DMS114 treated with DMSO at 0.1 percent for 48 hours (cell line): Measurements from ENCODE around the gene ACVR1B.

Experiments used
- DNase-seq: peaks from one replicate; lab custom pipeline; 2025; ENCODE audit not compliant: unreplicated experiment; lab: John Stamatoyannopoulos, UW

The ACVR1B gene

GRCh38 chr12:51951199-51951842 lies at the start of gene ACVR1B:
Gene ACVR1B (plus strand): TSS chr12:51951699. CDS start chr12:51951744, 45 bp downstream.
- DNase-seq, result peak; percentile 74

GRCh38 chr12:51901881-51902280 lies 49.6 kb upstream of the ACVR1B start:
- DNase-seq, result no peak

GRCh38 chr12:51904951-51905470 lies 46.5 kb upstream of the ACVR1B start:
- no peak for DNase-seq

DNA sequence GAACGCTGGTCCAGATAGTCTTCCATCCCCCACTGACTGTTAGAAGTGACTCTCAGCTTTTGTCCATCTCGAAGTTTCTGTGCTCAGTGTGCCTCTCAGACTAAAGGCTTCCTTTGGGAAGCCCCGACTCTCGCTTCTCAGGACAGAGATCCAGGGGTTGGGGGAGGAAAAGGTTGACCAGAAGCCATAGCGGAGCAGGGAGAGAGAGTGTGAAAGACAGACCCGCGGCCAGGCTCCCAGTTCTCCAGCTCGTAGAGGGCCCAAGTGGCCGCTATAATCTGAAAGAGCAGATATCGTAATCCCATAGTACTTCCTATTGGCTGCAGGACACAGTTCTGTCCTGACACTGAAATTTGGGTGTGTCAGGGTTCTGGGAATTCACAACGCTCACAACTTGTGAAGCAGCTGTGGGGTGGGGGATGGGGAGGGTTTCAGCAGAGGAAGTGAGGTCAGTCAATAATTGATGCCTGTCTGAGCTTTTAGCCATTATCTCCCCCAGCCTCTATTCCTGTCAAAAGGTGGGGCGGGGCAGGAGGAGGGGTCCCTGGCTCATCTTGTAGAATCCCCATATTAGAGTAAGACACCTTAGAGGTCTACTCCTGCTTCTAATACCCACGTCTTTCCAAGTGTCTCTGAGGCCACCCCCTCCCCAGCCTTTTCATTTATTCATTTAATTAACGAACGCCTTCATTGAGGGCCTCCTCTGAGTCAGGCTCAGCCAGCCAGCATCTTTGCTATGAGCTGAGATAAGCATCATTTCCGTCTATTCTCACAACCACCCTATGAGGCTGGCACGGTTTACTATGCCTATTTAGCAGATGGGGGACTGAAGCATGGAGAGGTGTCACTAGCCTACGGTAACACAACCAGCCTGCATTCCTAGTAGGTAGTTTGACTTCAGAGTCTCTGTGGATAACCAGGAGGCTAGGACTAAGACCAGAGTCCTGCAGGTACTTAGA lies 45.7 kb upstream of the ACVR1B start:
- DNase-seq, result no peak

GRCh38 chr12:51906430-51907082 lies 44.9 kb upstream of the ACVR1B start:
- DNase-seq, result no peak

- DNase-seq, result no peak
Measured at GRCh38 chr12:51907083-51907855, 44.2 kb upstream of the ACVR1B start, which contains the start of gene ACVRL1. Gene ACVRL1 (plus strand): TSS chr12:51907504. CDS start chr12:51912475, 4,971 bp downstream.

GRCh38 chr12:51907856-51908425 lies 43.6 kb upstream of the ACVR1B start:
- DNase-seq, result no peak

DNA sequence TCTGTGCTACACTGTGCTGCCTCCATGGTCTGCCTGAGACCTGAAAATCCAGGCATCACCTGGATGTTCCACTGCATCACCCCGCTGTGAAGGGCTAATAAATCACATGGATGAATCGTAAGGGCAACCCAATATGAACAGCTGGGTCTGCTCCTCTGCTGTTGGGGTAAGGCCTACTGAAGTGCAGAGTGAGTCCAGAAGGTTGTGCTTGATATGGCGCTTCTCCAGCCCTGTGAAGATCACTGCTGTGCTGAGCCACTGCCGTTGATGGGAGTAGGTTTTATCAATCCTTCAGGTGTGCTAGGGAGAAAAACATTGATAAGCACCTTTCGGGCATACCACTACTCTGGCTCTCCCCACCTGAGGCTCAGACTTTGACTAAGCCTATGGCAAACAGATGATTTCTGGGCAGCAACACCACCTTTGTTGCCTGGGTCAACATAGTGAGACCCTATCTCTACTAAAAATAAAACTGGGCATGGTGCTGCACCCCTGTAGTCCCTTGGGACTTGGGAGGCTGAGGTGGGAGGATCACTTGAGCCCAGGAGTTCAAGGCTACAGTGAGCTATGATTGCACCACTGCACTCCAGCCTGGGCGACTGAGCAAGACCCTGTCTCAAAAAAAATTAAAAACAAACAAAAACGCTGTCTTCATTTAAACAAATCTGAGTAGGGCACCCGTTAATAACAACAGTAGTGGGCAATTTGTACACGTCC lies 42.5 kb upstream of the ACVR1B start:
- no peak for DNase-seq

DNA sequence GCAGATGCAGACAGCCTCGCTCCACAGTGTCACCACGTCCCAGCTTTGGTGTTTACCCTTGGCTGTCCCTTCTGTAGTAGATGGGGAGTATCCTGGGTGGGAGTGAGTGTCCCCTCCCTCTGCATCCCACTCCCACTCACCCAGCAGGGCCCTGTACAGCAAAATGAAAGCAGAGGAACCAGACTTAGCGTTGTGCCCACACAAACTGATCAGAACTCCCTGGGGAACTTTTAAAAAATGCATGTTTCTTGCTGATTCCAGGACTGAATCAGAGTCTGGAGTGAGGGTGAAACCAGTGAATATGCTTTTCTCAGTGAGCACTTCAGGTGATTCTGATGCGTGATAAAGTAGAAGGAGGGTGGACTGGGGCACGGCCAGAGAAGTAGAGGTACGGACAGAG lies 41.3 kb upstream of the ACVR1B start:
- no peak for DNase-seq

DNA sequence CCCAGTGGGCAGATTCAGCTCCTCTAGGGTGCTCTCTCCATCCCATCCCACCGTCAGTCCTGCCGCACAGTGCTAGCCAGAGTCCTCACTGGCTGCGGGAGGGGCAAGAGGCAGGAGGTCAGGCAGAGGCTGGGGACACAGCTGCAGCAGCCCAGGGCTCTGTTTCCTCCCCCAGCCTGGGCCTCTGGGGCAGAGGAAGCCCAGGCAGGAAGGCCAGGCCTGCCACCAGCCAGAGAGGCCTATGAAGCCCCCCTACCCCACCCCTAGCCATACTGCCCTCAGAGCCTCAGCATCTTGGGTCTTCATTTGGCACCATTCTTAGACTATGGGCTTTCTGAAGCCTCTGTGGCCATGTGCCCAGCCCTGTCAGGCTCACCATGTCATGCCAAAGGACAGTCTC lies 40.8 kb upstream of the ACVR1B start:
- DNase-seq, result no peak

- DNase-seq, result no peak
Measured at GRCh38 chr12:51911307-51911706, 40.2 kb upstream of the ACVR1B start.

DNA sequence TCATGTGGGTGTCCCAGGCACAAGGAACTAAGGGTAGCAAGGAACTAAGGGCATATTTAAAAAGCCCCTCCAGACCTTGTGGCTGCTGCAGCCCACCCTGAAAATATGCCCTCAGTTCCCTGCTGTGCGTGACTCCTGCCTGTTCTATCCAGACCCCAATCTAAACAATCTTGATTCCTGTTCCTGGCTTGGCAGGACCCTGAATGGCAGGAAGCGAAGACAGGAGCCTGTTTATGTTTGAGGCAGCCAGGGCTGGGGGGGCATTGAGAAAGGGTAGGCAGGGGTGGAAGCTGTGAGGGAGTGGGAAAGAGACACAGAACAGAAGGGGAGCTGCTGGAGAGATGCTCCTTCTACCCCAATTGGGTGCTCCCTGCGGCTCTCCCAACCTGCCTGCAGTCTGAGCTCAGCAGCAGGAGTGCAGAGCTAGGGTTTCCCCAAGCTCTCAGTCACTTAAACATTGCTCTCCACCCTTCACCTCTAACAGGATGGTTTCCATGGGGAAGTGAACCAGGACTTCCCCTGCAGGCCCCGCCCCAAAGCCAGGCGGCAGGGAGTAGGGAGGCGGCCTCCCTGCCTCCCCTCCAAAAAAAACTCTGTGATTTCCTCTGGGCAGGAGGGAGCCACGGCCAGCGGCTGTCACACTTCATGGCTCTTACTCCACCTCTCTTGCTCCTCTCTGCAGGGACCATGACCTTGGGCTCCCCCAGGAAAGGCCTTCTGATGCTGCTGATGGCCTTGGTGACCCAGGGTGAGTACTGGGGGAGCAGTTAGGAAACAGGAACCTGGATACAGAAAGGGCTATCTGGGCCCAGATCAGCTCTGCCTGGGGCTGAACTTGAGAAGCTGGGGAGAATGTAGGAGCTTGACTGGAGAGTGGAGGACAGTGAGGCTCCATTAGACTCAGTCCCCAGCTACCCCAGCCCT lies 39.4 kb upstream of the ACVR1B start:
- DNase-seq, result no peak

DNA sequence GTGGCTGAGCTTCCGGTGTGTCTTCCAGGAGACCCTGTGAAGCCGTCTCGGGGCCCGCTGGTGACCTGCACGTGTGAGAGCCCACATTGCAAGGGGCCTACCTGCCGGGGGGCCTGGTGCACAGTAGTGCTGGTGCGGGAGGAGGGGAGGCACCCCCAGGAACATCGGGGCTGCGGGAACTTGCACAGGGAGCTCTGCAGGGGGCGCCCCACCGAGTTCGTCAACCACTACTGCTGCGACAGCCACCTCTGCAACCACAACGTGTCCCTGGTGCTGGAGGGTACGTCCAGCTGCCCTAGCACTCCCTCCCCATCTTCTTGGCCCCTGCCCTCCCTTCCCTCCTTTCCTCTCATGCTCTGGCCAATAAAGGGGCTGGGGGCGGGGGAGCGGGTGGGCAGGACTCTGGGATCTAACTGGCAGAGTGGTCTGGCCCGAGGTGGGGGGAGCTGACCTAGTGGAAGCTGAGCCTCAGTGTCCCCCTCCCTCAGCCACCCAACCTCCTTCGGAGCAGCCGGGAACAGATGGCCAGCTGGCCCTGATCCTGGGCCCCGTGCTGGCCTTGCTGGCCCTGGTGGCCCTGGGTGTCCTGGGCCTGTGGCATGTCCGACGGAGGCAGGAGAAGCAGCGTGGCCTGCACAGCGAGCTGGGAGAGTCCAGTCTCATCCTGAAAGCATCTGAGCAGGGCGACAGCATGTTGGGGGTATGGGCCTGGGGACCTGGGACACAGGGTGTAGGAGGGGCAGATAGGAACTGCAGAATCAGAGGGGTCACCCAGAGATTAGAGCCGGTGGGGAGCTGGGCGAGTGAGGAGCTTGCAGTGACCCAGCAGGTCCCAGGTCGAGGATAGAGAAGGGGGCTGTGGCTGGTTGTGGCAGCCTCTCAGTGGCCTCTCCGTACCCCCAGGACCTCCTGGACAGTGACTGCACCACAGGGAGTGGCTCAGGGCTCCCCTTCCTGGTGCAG lies 38.1 kb upstream of the ACVR1B start:
- no peak for DNase-seq

- no peak for DNase-seq
Measured at GRCh38 chr12:51914034-51914923, 37.2 kb upstream of the ACVR1B start.

- DNase-seq, result no peak
Measured at GRCh38 chr12:51915003-51915625, 36.4 kb upstream of the ACVR1B start.

DNA sequence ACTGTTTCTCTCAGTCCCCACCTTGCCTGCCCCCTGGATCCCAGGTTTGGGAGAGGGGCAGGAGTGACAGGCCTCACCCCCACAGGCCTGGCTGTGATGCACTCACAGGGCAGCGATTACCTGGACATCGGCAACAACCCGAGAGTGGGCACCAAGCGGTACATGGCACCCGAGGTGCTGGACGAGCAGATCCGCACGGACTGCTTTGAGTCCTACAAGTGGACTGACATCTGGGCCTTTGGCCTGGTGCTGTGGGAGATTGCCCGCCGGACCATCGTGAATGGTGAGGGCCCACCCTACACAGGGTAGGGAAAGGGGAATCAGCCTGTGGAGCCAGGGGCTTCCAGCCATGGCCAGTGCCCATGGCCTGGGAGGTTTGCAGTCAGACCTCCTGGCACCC lies 35.5 kb upstream of the ACVR1B start:
- DNase-seq, result no peak
